Gastrocnemius medialis (tissue), 4 donors: ENCODE results near the gene NRG2. TPM values are rescaled to one million over a fixed set of nuclear protein-coding genes. Genes with fewer than 3 reads are reported as not detected.

Experiments used
- ATAC-seq, 2 donors: fragments of 150-250 bp; one replicate each; pipeline ENCODE4 v1.9.1; 2016
- DNase-seq, 2 donors: peaks; one replicate each; pipeline ENCODE4 v3.0.0-alpha.2; 2019
- H3K27ac ChIP-seq, 4 donors: fragments of 200-600 bp; sonication (generic); 1 replicate in 1 of 4; 2 replicates in 3 of 4; pipeline ENCODE4 v1.5.1; 2016 to 2018; ENCODE audit warnings: mild to moderate bottlenecking in 2 of 4, moderate library complexity in 1 of 4
- H3K27me3 ChIP-seq, 3 donors: fragments of 200-600 bp; sonication (generic) in 2 of 3; 1 replicate in 1 of 3; 2 replicates in 2 of 3; pipeline versions ENCODE4 v1.5.1 to v1.6.0; 2016 to 2019; ENCODE audit warnings: mild to moderate bottlenecking in 1 of 3, moderate library complexity in 1 of 3
- H3K36me3 ChIP-seq, 2 donors: fragments of 200-600 bp; sonication (generic) in 1 of 2; one replicate each; pipeline ENCODE4 v1.5.1; 2017 to 2018
- H3K4me1 ChIP-seq, 2 donors: fragments of 200-600 bp; sonication (generic) in 1 of 2; one replicate each; pipeline ENCODE4 v1.5.1; 2016 to 2017; ENCODE audit warnings: mild to moderate bottlenecking in 2 of 2
- H3K4me3 ChIP-seq, 4 donors: fragments of 200-600 bp; sonication (generic) in 3 of 4; 1 replicate in 1 of 4; 2 replicates in 3 of 4; pipeline ENCODE4 v1.5.1; 2016 to 2019; ENCODE audit warnings: mild to moderate bottlenecking in 2 of 4
- H3K9me3 ChIP-seq, 3 donors: fragments of 200-600 bp; sonication (generic) in 2 of 3; 1 replicate in 1 of 3; 2 replicates in 2 of 3; pipeline ENCODE4 v1.5.1; 2016 to 2019
- POLR2A ChIP-seq, 2 donors: fragments of 450-650 bp; IDR thresholded peaks; one replicate each; pipeline ENCODE4 v1.6.1; 2017; ENCODE audit warnings: antibody characterized with exemption in 2 of 2, mild to moderate bottlenecking in 2 of 2, moderate library complexity in 2 of 2
- in situ Hi-C, 4 donors: fragments of 200-750 bp; cut with MboI; loops; one replicate each; pipeline versions ENCODE4 v1.15.0 to v1.8.0; 2017; ENCODE audit warnings: low sequenced_read_pairs in 4 of 4
- intact Hi-C: fragments of 100-400 bp; cut with DNase I; formaldehyde crosslinking; loops from one replicate; pipeline ENCODE4 v1.15.1; 2023; ENCODE audit warnings: low total_unique reads
- total RNA-seq, 4 donors: library from RNA; depleted of rRNA; stranded (reverse); fragments of >200 nt; gene quantifications; one replicate each; pipeline versions ENCODE4 v1.1.0 to v1.2.3, GENCODE V29; 2016
- TF ChIP-seq, protein P1 (sequence below), 5 experiments: fragments of 450-650 bp in 3 of 5; fragments of 200-600 bp in 2 of 5; sonication (generic) in 2 of 5; IDR thresholded peaks in 4 of 5; conservative IDR thresholded peaks in 1 of 5; 1 replicate in 4 of 5; 2 replicates in 1 of 5; pipeline ENCODE4 v1.5.1; 2016 to 2019; ENCODE audit warnings: antibody characterized with exemption in 5 of 5, mild to moderate bottlenecking in 3 of 5, moderate library complexity in 3 of 5

The NRG2 gene
- total RNA-seq, 4 donors from 2014 or later, result 10.3 to 28.8 (median 20.0) TPM

GRCh38 chr5:139806111-139806510, 237.0 kb downstream of the NRG2 start:
- TF ChIP-seq, protein P1, sequence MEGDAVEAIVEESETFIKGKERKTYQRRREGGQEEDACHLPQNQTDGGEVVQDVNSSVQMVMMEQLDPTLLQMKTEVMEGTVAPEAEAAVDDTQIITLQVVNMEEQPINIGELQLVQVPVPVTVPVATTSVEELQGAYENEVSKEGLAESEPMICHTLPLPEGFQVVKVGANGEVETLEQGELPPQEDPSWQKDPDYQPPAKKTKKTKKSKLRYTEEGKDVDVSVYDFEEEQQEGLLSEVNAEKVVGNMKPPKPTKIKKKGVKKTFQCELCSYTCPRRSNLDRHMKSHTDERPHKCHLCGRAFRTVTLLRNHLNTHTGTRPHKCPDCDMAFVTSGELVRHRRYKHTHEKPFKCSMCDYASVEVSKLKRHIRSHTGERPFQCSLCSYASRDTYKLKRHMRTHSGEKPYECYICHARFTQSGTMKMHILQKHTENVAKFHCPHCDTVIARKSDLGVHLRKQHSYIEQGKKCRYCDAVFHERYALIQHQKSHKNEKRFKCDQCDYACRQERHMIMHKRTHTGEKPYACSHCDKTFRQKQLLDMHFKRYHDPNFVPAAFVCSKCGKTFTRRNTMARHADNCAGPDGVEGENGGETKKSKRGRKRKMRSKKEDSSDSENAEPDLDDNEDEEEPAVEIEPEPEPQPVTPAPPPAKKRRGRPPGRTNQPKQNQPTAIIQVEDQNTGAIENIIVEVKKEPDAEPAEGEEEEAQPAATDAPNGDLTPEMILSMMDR (IDR thresholded peaks at IDR 0.05 in 4 of 5, conservative IDR thresholded peaks at IDR 0.05 in 1 of 5), result no peak
- TF ChIP-seq POLR2A (IDR thresholded peaks at IDR 0.05), result no peak
- Histone ChIP-seq H3K27me3 (no peaks in the 10 kb centered on the region), H3K36me3 (no peaks in the 10 kb centered on the region), H3K4me3 (no peak overlapping the region), H3K4me1 (no peaks in the 10 kb centered on the region), H3K27ac (no peak overlapping the region), H3K9me3 (no peaks in the 10 kb centered on the region)
- ATAC-seq (no peak), DNase-seq (no peak)
- intact Hi-C loops (no loop called here), in situ Hi-C loops (no loop called here)

- no peak for ATAC-seq
- Histone ChIP-seq H3K9me3 (no peaks in the 10 kb centered on the region), H3K36me3 (no peaks in the 10 kb centered on the region), H3K27me3 (no peaks in the 10 kb centered on the region), H3K4me3 (no peak overlapping the region), H3K4me1 (no peaks in the 10 kb centered on the region), H3K27ac (no peak overlapping the region)
- TF ChIP-seq, protein P1 (IDR thresholded peaks at IDR 0.05 in 4 of 5, conservative IDR thresholded peaks at IDR 0.05 in 1 of 5), result no peak
- TF ChIP-seq POLR2A (IDR thresholded peaks at IDR 0.05), result no peak
- DNase-seq, result no peak
- in situ Hi-C loops, result no loop called here
- intact Hi-C loops, result no loop called here
Measured at GRCh38 chr5:139805545-139805944, 237.6 kb downstream of the NRG2 start.

DNA sequence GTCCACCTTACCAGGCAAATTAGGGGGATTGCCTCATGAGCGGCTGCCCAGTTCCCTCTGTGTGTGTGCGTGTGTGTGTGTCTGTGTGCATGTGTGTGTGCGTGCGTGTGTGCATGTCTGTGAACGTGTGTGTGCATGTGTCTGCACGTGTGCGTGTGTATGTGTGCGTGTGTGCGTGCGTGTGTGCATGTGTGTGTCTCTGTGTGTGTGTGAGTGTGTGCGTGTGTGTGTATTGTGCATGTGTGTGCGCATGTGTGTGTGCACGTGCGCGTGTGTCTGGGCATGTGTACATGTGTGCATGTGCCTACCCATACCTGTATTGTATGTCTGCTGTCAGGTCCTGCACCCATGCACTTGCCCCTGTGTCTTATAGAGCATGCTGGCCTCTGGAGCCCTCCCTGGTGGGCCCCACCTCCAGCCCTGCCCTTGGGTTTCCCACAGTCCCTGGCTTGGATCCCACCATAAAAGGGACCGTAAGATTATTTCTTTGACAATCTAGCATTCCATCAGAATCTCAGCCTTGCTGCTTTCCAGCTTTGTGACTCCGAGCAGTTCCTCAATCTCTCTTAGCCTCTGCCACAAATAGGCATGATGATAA, 238.2 kb downstream of the NRG2 start:
- TF ChIP-seq, protein P1 (IDR thresholded peaks at IDR 0.05 in 4 of 5, conservative IDR thresholded peaks at IDR 0.05 in 1 of 5), result no peak
- TF ChIP-seq POLR2A (IDR thresholded peaks at IDR 0.05), result no peak
- no peaks in the 10 kb centered on the region for H3K4me1 ChIP-seq
- no peak overlapping the region for H3K4me3 ChIP-seq
- ATAC-seq, result no peak
- H3K27ac ChIP-seq, result no peak overlapping the region
- intact Hi-C loops, result no loop called here
- H3K27me3 ChIP-seq, result no peaks in the 10 kb centered on the region
- no peak for DNase-seq
- in situ Hi-C loops, result no loop called here
- H3K36me3 ChIP-seq, result no peaks in the 10 kb centered on the region
- no peaks in the 10 kb centered on the region for H3K9me3 ChIP-seq

GRCh38 chr5:139803978-139804377, 239.1 kb downstream of the NRG2 start:
- H3K27me3 ChIP-seq, result no peaks in the 10 kb centered on the region
- no peaks in the 10 kb centered on the region for H3K9me3 ChIP-seq
- no peak overlapping the region for H3K4me3 ChIP-seq
- no peaks in the 10 kb centered on the region for H3K36me3 ChIP-seq
- H3K4me1 ChIP-seq, result no peaks in the 10 kb centered on the region
- in situ Hi-C loops (no loop called here), intact Hi-C loops (no loop called here)
- TF ChIP-seq POLR2A (IDR thresholded peaks at IDR 0.05), result no peak
- TF ChIP-seq, protein P1 (IDR thresholded peaks at IDR 0.05 in 4 of 5, conservative IDR thresholded peaks at IDR 0.05 in 1 of 5), result no peak
- ATAC-seq, result no peak
- DNase-seq, result no peak
- no peak overlapping the region for H3K27ac ChIP-seq

DNA sequence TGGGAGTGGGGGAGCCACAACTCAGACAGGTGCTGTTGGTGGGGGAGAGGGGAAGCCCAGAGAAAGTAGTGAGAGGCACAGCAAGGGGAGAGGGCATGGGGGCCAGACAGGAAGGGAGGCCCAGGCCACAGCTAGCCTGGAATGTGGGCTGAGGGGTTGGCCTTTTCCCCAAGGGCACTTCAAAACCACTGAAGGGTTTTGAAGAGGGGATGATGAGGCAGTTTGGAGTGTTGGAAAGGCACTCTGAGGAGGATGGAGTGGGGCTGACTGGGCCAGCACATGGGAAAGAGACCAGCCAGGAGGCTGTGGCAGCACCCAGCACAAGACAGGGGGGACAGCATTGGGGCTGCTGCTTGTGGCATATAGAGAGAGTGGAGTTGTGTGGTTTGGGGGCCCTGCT, 243.7 kb downstream of the NRG2 start:
- no peaks in the 10 kb centered on the region for H3K36me3 ChIP-seq
- H3K4me1 ChIP-seq, result peaks cover 0 to 7% of the 10 kb centered on the region in 2 donors
- H3K9me3 ChIP-seq, result no peaks in the 10 kb centered on the region
- in situ Hi-C loops (loop anchor here in 3 of 4 donors (10.0 to 25.0 kb wide), 3 partner anchors 165 to 563 kb away; partner anchors contain the start of gene SLC4A9 (in 1 of the 3)), intact Hi-C loops (no loop called here)
- no peak overlapping the region for H3K4me3 ChIP-seq
- H3K27ac ChIP-seq, result no peak overlapping the region
- DNase-seq, result no peak
- H3K27me3 ChIP-seq, result peaks cover 20 to 28% (median 22%) of the 10 kb centered on the region in 3 donors
- no peak for ATAC-seq
- TF ChIP-seq, protein P1 (IDR thresholded peaks at IDR 0.05 in 4 of 5, conservative IDR thresholded peaks at IDR 0.05 in 1 of 5), result no peak
- TF ChIP-seq POLR2A (IDR thresholded peaks at IDR 0.05), result no peak
